SK-N-SH (cell line): ENCODE measurements around the gene BTLA.

ENCODE experiments used
- CTCF ChIP-seq: fragments of 200-600 bp; sonication (generic); IDR thresholded peaks from 2 replicates; pipeline ENCODE4 v1.6.1; 2017; ENCODE audit warnings: antibody characterized with exemption, mild to moderate bottlenecking, moderate library complexity
- EZH2phosphoT487 ChIP-seq: fragments of 200-600 bp; sonication (generic); IDR thresholded peaks from 2 replicates; pipeline ENCODE4 v1.6.1; 2017; ENCODE audit warnings: low read depth, mixed run types, mild to moderate bottlenecking, antibody characterized with exemption, moderate library complexity, borderline replicate concordance
- GABPA ChIP-seq: IDR thresholded peaks from 2 replicates; pipeline ENCODE4 v1.4.0; 2012; ENCODE audit warnings: low read depth, mild to moderate bottlenecking
- PBX3 ChIP-seq: IDR thresholded peaks from 2 replicates; pipeline ENCODE4; 2012
- POLR2AphosphoS5 ChIP-seq: IDR thresholded peaks from 2 replicates; pipeline ENCODE4 v1.6.1; 2012; ENCODE audit warnings: low read depth, low read length
- RAD21 ChIP-seq: IDR thresholded peaks from 2 replicates; pipeline ENCODE4 v1.6.1; 2012; ENCODE audit warnings: mild to moderate bottlenecking, low read length
- SMC3 ChIP-seq: IDR thresholded peaks from 2 replicates; pipeline ENCODE4 v1.6.1; 2012; ENCODE audit warnings: low read depth, low read length, improper control_type of control experiment
- TAF1 ChIP-seq: IDR thresholded peaks from 2 replicates; pipeline ENCODE4 v1.6.1; 2012; ENCODE audit warnings: low read depth, mild to moderate bottlenecking, low read length, moderate library complexity, borderline replicate concordance

- TF ChIP-seq RAD21 (no peak), CTCF (no peak), EZH2phosphoT487 (no peak), SMC3 (no peak), TAF1 (no peak), POLR2AphosphoS5 (no peak), GABPA (no peak), PBX3 (no peak)
Observed at GRCh38 chr3:112470788-112471187, 28.5 kb downstream of the BTLA start.
